Measurements from ENCODE around the gene GPC3.

GPC3 gene

GRCh38 chrX:133852401-133852800 lies 133.0 kb downstream of the GPC3 start:
- H3K36me3 Mint-ChIP-seq = peaks cover 2% of the 10 kb centered on the region
- H3K27ac Mint-ChIP-seq = no peak overlapping the region
- no peaks in the 10 kb centered on the region for H3K4me1 Mint-ChIP-seq (ENCODE audit: low read depth)
- H3K4me3 Mint-ChIP-seq = no peak overlapping the region
- no peaks in the 10 kb centered on the region for H3K9me3 Mint-ChIP-seq (ENCODE audit: low read depth)
- H3K27me3 Mint-ChIP-seq = no peaks in the 10 kb centered on the region

- Mint-ChIP-seq H3K4me3 (no peak overlapping the region), H3K36me3 (peaks cover 2% of the 10 kb centered on the region), H3K4me1 (ENCODE audit: low read depth) (no peaks in the 10 kb centered on the region), H3K27ac (no peak overlapping the region), H3K27me3 (peaks cover 1% of the 10 kb centered on the region), H3K9me3 (ENCODE audit: low read depth) (no peaks in the 10 kb centered on the region)
Measured at GRCh38 chrX:133850399-133850798, 135.0 kb downstream of the GPC3 start.

- Mint-ChIP-seq H3K36me3 (peaks cover 2% of the 10 kb centered on the region), H3K9me3 (ENCODE audit: low read depth) (no peaks in the 10 kb centered on the region), H3K27ac (no peak overlapping the region), H3K4me3 (no peak overlapping the region), H3K27me3 (peaks cover 1% of the 10 kb centered on the region), H3K4me1 (ENCODE audit: low read depth) (no peaks in the 10 kb centered on the region)
Measured at GRCh38 chrX:133849676-133850075, 135.7 kb downstream of the GPC3 start.

GRCh38 chrX:133847340-133847994 lies 137.9 kb downstream of the GPC3 start:
- Mint-ChIP-seq H3K27ac (no peak overlapping the region), H3K9me3 (ENCODE audit: low read depth) (no peaks in the 10 kb centered on the region), H3K4me1 (ENCODE audit: low read depth) (no peaks in the 10 kb centered on the region), H3K4me3 (no peak overlapping the region), H3K36me3 (peaks cover 2% of the 10 kb centered on the region), H3K27me3 (peaks cover 1% of the 10 kb centered on the region)

- Mint-ChIP-seq H3K27me3 (peaks cover 1% of the 10 kb centered on the region), H3K4me1 (ENCODE audit: low read depth) (no peaks in the 10 kb centered on the region), H3K27ac (no peak overlapping the region)
Measured at GRCh38 chrX:133846311-133846710, 139.1 kb downstream of the GPC3 start.

GRCh38 chrX:133840415-133840814 lies 145.0 kb downstream of the GPC3 start:
- H3K27ac Mint-ChIP-seq = no peak overlapping the region
- H3K9me3 Mint-ChIP-seq (ENCODE audit: low read depth) = no peaks in the 10 kb centered on the region
- H3K36me3 Mint-ChIP-seq = no peaks in the 10 kb centered on the region
- H3K4me1 Mint-ChIP-seq (ENCODE audit: low read depth) = no peaks in the 10 kb centered on the region
- H3K27me3 Mint-ChIP-seq = no peaks in the 10 kb centered on the region
- no peak overlapping the region for H3K4me3 Mint-ChIP-seq

More at GRCh38 chrX:133846311-133846710, 139.1 kb downstream of the GPC3 start:
- H3K36me3 Mint-ChIP-seq = peaks cover 2% of the 10 kb centered on the region
- H3K9me3 Mint-ChIP-seq (ENCODE audit: low read depth) = no peaks in the 10 kb centered on the region
- no peak overlapping the region for H3K4me3 Mint-ChIP-seq

- H3K27ac Mint-ChIP-seq = no peak overlapping the region
- no peaks in the 10 kb centered on the region for H3K4me1 Mint-ChIP-seq (ENCODE audit: low read depth)
- H3K27me3 Mint-ChIP-seq = no peaks in the 10 kb centered on the region
- no peaks in the 10 kb centered on the region for H3K36me3 Mint-ChIP-seq
- H3K4me3 Mint-ChIP-seq = no peak overlapping the region
- H3K9me3 Mint-ChIP-seq (ENCODE audit: low read depth) = no peaks in the 10 kb centered on the region
Measured at GRCh38 chrX:133838761-133839676, 146.4 kb downstream of the GPC3 start.

- H3K4me3 Mint-ChIP-seq = no peak overlapping the region
- no peaks in the 10 kb centered on the region for H3K4me1 Mint-ChIP-seq (ENCODE audit: low read depth)
- H3K27ac Mint-ChIP-seq = no peak overlapping the region
- no peaks in the 10 kb centered on the region for H3K27me3 Mint-ChIP-seq
- no peaks in the 10 kb centered on the region for H3K9me3 Mint-ChIP-seq (ENCODE audit: low read depth)
- H3K36me3 Mint-ChIP-seq = no peaks in the 10 kb centered on the region
Measured at GRCh38 chrX:133837091-133837490, 148.3 kb downstream of the GPC3 start.

GRCh38 chrX:133836561-133836960 lies 148.8 kb downstream of the GPC3 start:
- Mint-ChIP-seq H3K27ac (no peak overlapping the region), H3K4me3 (no peak overlapping the region), H3K4me1 (ENCODE audit: low read depth) (no peaks in the 10 kb centered on the region), H3K36me3 (no peaks in the 10 kb centered on the region), H3K9me3 (ENCODE audit: low read depth) (no peaks in the 10 kb centered on the region), H3K27me3 (no peaks in the 10 kb centered on the region)

- Mint-ChIP-seq H3K36me3 (no peaks in the 10 kb centered on the region), H3K4me3 (no peak overlapping the region), H3K27ac (no peak overlapping the region), H3K27me3 (no peaks in the 10 kb centered on the region), H3K9me3 (ENCODE audit: low read depth) (no peaks in the 10 kb centered on the region), H3K4me1 (ENCODE audit: low read depth) (no peaks in the 10 kb centered on the region)
Measured at GRCh38 chrX:133834771-133835170, 150.6 kb downstream of the GPC3 start.

GRCh38 chrX:133819546-133819945 lies 165.8 kb downstream of the GPC3 start:
- Mint-ChIP-seq H3K27me3 (no peaks in the 10 kb centered on the region), H3K36me3 (no peaks in the 10 kb centered on the region), H3K4me1 (ENCODE audit: low read depth) (no peaks in the 10 kb centered on the region), H3K4me3 (no peak overlapping the region), H3K9me3 (ENCODE audit: low read depth) (no peaks in the 10 kb centered on the region), H3K27ac (no peak overlapping the region)

GRCh38 chrX:133818019-133818418 lies 167.4 kb downstream of the GPC3 start:
- H3K27me3 Mint-ChIP-seq = no peaks in the 10 kb centered on the region
- no peaks in the 10 kb centered on the region for H3K9me3 Mint-ChIP-seq (ENCODE audit: low read depth)
- H3K27ac Mint-ChIP-seq = no peak overlapping the region
- H3K4me3 Mint-ChIP-seq = no peak overlapping the region
- no peaks in the 10 kb centered on the region for H3K4me1 Mint-ChIP-seq (ENCODE audit: low read depth)
- no peaks in the 10 kb centered on the region for H3K36me3 Mint-ChIP-seq

GRCh38 chrX:133815496-133815895 lies 169.9 kb downstream of the GPC3 start:
- Mint-ChIP-seq H3K27me3 (no peaks in the 10 kb centered on the region), H3K4me1 (ENCODE audit: low read depth) (no peaks in the 10 kb centered on the region), H3K4me3 (no peak overlapping the region)

GRCh38 chrX:133813971-133814370 lies 171.4 kb downstream of the GPC3 start:
- H3K4me3 Mint-ChIP-seq = no peak overlapping the region
- H3K36me3 Mint-ChIP-seq = no peaks in the 10 kb centered on the region
- no peaks in the 10 kb centered on the region for H3K9me3 Mint-ChIP-seq (ENCODE audit: low read depth)
- H3K4me1 Mint-ChIP-seq (ENCODE audit: low read depth) = no peaks in the 10 kb centered on the region
- no peak overlapping the region for H3K27ac Mint-ChIP-seq
- no peaks in the 10 kb centered on the region for H3K27me3 Mint-ChIP-seq

More at GRCh38 chrX:133815496-133815895, 169.9 kb downstream of the GPC3 start:
- no peak overlapping the region for H3K27ac Mint-ChIP-seq
- H3K36me3 Mint-ChIP-seq = no peaks in the 10 kb centered on the region
- no peaks in the 10 kb centered on the region for H3K9me3 Mint-ChIP-seq (ENCODE audit: low read depth)

- no peaks in the 10 kb centered on the region for H3K27me3 Mint-ChIP-seq
- H3K9me3 Mint-ChIP-seq (ENCODE audit: low read depth) = no peaks in the 10 kb centered on the region
- peaks cover 2% of the 10 kb centered on the region for H3K36me3 Mint-ChIP-seq
- H3K4me1 Mint-ChIP-seq (ENCODE audit: low read depth) = no peaks in the 10 kb centered on the region
- no peak overlapping the region for H3K4me3 Mint-ChIP-seq
- H3K27ac Mint-ChIP-seq = no peak overlapping the region
Measured at GRCh38 chrX:133812402-133812801, 173.0 kb downstream of the GPC3 start.

Data from activated naive CD8-positive, alpha-beta T cell (primary cell).